ENCODE data around the gene PVRIG. TPM values are rescaled to one million over a fixed set of nuclear protein-coding genes. Genes with fewer than 3 reads are reported as not detected.
"Not testable (repeated sequence)": the region's sequence is repeated elsewhere in the genome, so short reads cannot be mapped to it uniquely, and the experiment has no call there.

PVRIG gene
- total RNA-seq = not detected in 2 replicates

GRCh38 chr7:100219801-100220585, at the start of gene PVRIG:
Gene PVRIG (plus strand): TSS chr7:100219949. CDS start chr7:100219971, 22 bp downstream.
- DNase-seq = not testable (repeated sequence)

- DNase-seq = no peak
Measured at GRCh38 chr7:100170101-100170897, 49.5 kb upstream of the PVRIG start.

GRCh38 chr7:100171087-100171681, 48.6 kb upstream of the PVRIG start:
- no peak for DNase-seq

GRCh38 chr7:100171840-100172239, 47.9 kb upstream of the PVRIG start:
- no peak for DNase-seq

GRCh38 chr7:100173806-100174495, 45.8 kb upstream of the PVRIG start:
- no peak for DNase-seq

- no peak for DNase-seq
Measured at GRCh38 chr7:100174582-100174981, 45.2 kb upstream of the PVRIG start.

GRCh38 chr7:100175296-100175935, 44.3 kb upstream of the PVRIG start:
- no peak for DNase-seq

- no peak for DNase-seq
Measured at GRCh38 chr7:100176096-100177044, 43.4 kb upstream of the PVRIG start.

GRCh38 chr7:100177045-100178001, 42.4 kb upstream of the PVRIG start, which contains the start of the genes GPC2 and STAG3:
Gene GPC2 (minus strand): TSS chr7:100177381. CDS start chr7:100177199, 182 bp downstream.
Gene STAG3 (plus strand): TSS chr7:100177918. CDS start chr7:100180557, 2,639 bp downstream.
- peak; percentile 97 for DNase-seq

- DNase-seq = not testable (repeated sequence)
Measured at GRCh38 chr7:100180084-100180483, 39.7 kb upstream of the PVRIG start.

- not testable (repeated sequence) for DNase-seq
Measured at GRCh38 chr7:100182616-100183015, 37.1 kb upstream of the PVRIG start.

- not testable (repeated sequence) for DNase-seq
Measured at GRCh38 chr7:100183090-100183489, 36.7 kb upstream of the PVRIG start.

GRCh38 chr7:100185726-100186125, 34.0 kb upstream of the PVRIG start:
- no peak for DNase-seq

GRCh38 chr7:100189061-100189460, 30.7 kb upstream of the PVRIG start:
- no peak for DNase-seq

- peak; percentile 62 for DNase-seq
Measured at GRCh38 chr7:100190048-100190711, 29.6 kb upstream of the PVRIG start.

- DNase-seq = no peak
Measured at GRCh38 chr7:100191775-100192174, 28.0 kb upstream of the PVRIG start.

GRCh38 chr7:100192281-100192862, 27.4 kb upstream of the PVRIG start:
- DNase-seq = not testable (repeated sequence)

GRCh38 chr7:100192969-100193368, 26.8 kb upstream of the PVRIG start:
- no peak for DNase-seq

- no peak for DNase-seq
Measured at GRCh38 chr7:100195222-100195621, 24.5 kb upstream of the PVRIG start.

Measured in dermis blood vessel endothelial cell (primary cell).